IPS-NIHi7 (cell line): ENCODE measurements around the gene PER2.
A peak's percentile ranks its signal among the peaks of the same experiment; 100 is the strongest.

ENCODE experiments used
- DNase-seq: peaks from one replicate; pipeline ENCODE4 v3.0.0; 2012; ENCODE audit warnings: mixed read lengths; ENCODE audit errors: extremely low spot score

Gene PER2

DNA sequence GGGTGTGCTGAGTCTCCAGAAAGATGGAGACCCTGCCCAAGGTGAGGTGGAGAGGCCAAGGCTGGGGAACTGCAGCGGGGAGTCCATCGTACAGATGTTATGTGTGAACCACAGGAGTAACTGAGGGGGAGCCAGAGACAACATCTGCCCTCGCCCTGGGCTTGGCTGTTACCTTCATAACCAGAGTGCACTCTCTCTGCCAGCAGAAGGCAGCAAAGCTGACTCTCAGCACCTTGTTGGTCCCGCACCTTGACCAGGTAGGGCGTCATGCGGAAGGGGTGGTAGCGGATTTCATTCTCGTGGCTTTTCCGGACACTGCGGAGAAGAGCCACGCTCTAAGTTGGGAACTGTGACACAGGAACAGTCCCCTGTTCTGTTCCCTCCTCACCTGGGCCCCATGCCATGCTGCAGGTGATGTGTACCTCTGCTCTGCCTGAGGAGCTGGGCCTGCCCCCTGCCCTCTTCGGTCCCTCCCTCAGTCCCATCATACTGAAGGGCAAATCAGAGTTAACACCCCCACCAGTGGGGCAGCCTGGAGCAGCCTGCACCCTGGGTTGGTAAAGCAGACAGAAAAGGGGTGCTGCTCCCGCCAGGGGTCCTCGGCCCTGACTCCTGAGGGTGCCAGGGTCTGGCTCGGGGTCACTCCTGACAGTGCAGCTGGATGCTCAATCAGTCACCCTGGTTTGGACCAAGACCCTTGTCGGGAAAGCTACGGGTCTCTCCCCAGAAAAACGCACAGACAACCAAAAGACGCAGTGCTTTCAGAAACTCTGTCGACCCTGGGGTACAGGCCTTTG, 20.3 kb downstream of the PER2 start:
- peak; percentile 20 for DNase-seq

GRCh38 chr2:238267341-238267710, 21.1 kb downstream of the PER2 start:
- DNase-seq: no peak

GRCh38 chr2:238265605-238266004, 22.8 kb downstream of the PER2 start:
- no peak for DNase-seq

GRCh38 chr2:238264072-238264460, 24.3 kb downstream of the PER2 start:
- no peak for DNase-seq

GRCh38 chr2:238263204-238264071, 25.0 kb downstream of the PER2 start:
- DNase-seq: peak; percentile 89

DNA sequence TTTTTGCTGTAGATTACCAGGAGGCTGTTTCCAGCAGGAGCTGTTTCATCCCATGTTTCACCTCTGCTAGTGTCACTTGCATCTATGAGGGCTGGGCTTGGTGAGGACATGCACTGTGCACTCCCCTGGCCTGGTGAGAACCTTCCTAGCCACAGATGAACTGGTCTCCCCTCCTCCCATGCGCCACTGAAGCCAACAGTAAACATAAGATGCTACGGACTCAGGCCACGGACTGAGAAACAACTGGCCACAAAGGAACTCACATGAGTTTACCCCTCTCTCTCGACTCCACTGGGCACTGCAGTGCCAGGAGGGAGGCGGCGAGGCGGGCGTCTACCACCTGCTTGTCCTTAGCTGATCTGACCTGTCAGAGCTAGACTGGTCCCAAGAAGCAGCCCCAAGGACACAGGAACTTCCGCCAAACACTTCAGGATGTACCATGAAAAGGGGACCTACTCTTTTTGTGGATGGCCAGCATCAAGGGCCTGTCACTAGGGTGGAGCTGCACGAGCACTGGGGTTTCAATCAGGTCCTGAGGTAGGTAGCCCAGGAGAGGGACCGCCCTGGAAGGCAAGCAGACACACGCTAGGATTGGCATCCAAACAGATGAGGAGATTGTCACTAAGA, 25.8 kb downstream of the PER2 start:
- DNase-seq: no peak

DNA sequence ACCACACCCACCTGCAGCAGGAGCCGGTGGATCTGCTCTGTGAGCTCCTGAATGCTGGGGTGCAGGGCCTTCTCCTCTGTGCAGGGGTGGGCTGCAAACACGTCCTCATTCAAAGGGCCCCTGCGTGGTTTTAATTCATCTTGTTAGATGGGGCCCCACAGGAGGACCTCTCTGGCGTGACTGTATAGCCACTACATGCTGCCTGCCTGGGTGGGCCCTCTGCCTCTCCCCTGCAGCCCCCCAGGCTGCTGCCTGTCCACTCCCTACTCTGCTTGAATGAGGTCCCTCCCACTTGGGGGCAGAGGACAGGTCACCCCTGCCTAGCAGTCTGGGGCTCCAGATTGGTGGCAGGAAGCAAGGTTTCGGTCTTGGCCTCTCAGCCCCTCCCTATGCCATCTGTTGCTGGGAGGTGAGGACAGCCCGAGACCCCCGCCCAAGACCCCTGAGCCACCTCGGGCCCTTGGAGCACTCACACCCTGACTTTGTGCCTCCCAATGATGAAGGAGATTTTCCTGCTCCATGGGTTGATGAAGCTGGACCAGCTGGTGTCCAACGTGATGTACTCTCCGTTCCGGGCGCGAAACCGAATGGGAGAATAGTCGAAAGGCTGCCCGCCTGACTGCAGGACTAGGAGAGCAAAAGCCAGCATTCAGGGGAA, 26.6 kb downstream of the PER2 start:
- no peak for DNase-seq

GRCh38 chr2:238260883-238261282, 27.5 kb downstream of the PER2 start:
- no peak for DNase-seq

- no peak for DNase-seq
Observed at GRCh38 chr2:238259061-238260020, 29.1 kb downstream of the PER2 start.

DNA sequence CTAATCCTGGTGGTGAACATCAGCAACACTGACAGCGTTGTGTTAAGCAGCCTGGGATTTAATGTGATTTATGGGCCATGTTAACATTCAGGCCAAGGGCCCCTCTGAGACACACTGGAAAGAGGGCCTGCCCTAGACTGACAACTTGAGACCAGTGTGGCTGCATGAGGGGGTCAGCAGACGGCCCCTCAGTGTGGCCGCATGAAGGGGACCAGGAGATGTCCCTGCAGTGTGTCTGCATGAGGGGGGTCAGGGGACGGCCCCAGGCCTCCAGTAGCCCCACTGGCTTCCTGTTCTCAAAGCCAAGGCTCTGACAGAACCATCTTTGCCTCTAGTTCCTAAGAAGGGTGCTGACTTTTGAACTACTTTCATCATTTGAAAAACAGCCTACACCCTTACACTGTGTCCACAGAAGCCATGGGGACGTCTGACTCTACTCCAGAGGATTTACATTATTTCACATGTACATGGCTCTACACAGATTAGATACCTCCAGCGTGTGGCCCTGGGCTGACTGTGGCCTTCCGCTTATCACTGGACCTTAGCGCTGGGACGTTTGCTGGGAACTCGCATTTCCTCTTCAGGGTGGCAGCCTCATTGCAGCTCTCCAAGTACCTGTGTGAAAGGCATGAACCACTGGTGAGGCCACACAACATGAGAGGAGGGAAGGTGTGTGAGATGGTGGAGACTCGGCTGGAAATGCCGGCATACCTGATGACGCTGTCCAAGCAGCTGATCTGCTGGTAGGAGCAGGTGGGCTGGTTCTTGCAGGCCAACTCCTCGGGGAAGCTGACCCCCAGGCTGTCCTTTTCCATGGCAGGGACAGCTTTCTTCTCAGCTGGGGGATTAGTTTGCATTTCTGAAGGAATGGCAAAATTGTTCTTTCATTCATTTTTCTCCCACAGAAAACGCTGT, 30.4 kb downstream of the PER2 start:
- no peak for DNase-seq

- peak; percentile 97 for DNase-seq
Observed at GRCh38 chr2:238256594-238257104, 31.8 kb downstream of the PER2 start.

DNA sequence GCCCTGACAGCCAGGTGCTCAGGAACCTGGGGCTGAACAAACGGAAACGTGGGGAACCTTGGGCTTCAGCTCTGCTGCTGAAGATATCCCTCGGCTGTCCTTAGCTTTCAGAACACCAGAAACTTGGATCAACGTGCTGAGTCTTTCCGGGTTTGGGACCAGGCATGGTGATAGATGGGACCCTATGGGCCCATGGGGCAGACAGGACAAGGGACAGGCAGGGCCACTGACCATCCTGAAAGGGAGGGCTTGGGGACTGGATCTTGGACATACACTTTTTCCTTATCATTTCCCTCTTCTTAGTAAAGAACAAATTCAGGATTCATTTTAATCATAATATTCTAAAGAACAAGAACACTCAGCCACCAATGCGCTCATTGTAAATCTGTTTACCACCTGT, 32.3 kb downstream of the PER2 start:
- no peak for DNase-seq

GRCh38 chr2:238255636-238256035, 32.8 kb downstream of the PER2 start:
- no peak for DNase-seq

GRCh38 chr2:238255151-238255551, 33.3 kb downstream of the PER2 start:
- no peak for DNase-seq

DNA sequence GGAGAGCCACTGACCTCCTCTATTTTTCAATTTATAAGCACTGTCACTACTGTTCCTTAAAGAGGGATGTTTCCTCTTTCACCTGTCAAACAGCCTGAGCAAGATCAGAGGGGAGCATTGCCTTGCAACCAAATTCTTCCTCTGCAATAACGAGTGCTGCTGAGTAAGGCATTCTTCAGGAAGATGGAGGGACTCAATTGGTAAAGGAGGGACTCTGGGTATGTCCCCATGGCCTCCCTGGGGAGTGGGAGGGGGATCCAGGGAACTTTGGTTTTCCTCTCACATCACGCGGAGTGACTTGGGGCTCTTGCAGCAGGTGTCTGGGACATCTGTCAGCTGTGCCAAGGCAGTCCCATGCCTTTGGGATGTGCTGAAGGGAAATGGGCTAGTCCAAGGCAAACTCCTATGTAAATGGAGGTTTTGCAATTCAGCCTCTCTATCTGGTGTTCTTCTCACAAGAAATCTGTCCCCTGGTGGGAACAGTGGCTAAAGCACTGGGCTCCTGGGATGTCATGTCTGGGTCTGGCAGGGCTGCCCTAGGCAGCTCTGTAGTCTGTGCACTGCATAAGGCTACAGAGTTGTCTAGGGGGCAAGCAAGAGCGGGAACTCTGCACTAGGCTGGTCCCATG, 34.2 kb downstream of the PER2 start:
- DNase-seq: no peak

DNA sequence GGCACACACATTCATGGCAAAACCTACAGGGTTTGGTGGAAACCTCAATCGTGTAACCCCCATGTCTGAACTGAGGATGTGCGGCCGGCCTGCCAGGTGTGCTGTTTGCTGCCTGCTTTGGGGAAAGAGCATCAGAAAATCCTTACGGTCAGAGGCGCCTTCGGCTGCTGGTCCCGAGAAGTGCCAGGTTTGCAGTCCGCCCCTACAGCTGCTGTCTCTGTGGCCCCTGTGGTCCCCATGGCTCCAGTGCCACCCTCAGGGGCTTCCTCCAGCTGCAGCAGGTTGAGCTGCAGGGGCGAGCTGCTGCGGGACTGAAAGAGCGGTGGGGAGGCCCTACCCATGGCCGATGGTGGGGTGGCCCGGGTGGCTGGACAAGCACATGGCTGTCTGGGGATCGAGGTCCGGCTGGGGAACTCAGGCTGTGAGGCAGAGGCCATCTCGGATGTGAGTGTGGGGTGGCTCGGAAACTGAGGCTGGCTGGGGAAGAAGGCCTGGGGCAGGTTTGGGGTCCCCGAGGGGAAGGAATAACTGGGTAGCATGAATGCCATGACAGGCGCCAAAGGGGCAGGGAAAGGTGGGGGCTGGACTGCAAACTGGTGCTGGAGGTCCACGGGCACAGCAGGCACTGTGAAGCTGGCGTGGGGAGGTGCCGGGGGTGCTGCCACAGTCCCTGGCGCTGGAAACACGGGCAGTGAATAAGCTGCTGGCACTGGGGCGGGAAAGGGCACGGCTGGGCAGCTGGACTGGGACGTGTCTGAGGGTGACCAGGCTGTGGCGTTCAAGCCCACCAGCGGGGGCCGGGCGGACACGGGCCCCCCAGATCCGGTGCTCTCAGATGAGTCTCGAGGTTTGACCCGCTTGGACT, 35.4 kb downstream of the PER2 start:
- DNase-seq: no peak

GRCh38 chr2:238251986-238252385, 36.4 kb downstream of the PER2 start:
- DNase-seq: no peak

DNA sequence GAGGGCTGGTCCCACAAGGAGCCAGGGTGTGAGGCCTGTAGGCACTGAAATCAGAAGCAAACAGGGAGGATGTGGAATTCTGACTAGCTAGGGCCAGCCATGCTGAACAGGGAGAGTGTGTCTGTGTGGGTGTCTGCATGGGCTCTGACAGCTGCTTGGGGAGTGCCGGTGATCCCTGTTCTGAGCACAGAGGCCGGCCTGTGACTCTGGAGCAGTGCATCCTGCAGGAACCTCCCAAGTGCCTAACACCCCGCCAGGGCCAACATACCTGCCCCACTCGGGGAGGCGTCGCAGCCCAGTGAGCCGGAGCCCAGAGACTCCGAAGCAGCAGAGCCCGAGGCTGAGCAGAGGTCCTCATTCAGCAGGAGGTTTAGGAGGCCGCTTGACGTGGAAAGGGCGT, 37.1 kb downstream of the PER2 start:
- DNase-seq: no peak
